ENCODE measurements around the gene PLEKHM1.

PLEKHM1 gene

DNA sequence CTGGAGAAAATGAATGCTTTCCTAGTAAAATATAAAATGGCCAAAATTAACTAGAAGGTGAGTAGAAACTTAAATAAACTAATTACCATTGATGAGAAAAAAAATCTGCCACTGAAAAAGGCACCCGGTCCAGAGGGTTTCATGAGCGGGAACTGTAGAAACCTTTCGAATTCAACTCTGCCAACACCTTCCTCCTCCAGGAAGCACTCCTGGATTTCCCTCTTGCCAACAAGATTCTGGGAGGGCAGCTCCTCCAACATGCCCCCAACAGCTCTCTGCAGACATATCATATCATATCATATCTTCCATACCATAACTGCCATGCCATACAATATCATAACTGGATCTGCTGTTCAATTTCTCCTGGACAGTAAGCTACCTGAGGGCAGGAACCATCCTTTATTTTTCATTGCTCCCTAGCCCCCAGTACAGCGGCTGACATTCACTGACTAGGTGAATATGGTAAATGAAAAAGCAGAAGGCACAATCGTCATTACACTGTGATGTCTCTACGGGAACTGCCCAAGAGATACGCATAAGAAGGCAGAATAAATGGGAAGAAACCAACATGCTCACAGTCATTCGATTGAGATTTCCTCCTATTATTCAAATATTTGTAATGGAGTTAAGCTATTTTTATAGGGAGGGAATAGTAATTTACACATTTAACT lies 67.1 kb downstream of the PLEKHM1 start:
- TF ChIP-seq, protein P1, sequence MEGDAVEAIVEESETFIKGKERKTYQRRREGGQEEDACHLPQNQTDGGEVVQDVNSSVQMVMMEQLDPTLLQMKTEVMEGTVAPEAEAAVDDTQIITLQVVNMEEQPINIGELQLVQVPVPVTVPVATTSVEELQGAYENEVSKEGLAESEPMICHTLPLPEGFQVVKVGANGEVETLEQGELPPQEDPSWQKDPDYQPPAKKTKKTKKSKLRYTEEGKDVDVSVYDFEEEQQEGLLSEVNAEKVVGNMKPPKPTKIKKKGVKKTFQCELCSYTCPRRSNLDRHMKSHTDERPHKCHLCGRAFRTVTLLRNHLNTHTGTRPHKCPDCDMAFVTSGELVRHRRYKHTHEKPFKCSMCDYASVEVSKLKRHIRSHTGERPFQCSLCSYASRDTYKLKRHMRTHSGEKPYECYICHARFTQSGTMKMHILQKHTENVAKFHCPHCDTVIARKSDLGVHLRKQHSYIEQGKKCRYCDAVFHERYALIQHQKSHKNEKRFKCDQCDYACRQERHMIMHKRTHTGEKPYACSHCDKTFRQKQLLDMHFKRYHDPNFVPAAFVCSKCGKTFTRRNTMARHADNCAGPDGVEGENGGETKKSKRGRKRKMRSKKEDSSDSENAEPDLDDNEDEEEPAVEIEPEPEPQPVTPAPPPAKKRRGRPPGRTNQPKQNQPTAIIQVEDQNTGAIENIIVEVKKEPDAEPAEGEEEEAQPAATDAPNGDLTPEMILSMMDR (IDR thresholded peaks at IDR 0.05; ENCODE audit: insufficient read depth, low read depth, low read length, missing control alignments), result no peak
- H3K4me3 ChIP-seq (ENCODE audit: low read length), result no peak overlapping the region
- no peak for DNase-seq (ENCODE audit: low read depth)

DNA sequence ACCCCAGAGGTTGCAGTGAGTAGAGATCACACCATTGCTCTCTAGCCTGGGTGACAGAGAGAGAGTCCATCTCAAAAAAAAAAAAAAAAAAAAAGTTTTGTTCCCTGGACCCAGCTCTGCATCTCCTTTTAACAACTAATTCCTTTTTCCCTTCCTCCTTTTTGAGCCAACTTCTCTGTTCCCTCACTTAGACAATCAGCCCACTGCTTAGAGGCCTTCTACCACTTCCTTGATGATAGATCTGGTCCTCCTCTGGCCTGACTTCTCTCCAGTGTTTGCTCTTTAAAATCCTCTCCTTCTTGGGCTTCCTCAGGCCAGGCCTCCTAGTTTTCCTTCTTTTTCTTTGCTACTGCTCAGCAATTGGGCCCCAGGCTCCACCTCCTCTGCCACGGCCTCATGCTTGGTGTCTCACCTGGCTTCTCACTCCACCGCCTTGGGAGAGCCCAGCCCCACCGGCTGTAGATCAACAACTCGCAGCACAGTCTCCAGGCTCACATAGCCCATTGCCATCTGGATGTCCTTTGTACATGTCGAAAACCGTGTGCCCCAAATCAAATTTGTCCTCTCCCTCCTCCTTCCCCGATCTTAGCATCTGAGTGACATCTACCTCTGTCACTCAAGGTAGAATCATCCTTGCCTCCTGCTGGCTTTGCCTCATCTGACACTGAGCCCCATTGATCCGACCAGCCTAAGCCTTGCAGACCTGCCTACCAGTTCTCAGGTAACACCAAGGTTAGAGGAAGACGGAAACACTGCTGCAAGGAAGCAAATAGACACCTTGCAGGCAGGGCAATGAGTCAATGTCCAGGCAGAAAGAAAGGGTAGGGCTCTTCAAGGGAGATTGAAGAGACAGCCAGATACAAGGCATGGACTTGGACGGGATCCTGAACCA lies 75.3 kb downstream of the PLEKHM1 start:
- H3K4me3 ChIP-seq (ENCODE audit: low read length), result no peak overlapping the region
- TF ChIP-seq, protein P1 (IDR thresholded peaks at IDR 0.05; ENCODE audit: insufficient read depth, low read depth, low read length, missing control alignments), result no peak
- DNase-seq (ENCODE audit: low read depth), result peak; percentile 51

DNA sequence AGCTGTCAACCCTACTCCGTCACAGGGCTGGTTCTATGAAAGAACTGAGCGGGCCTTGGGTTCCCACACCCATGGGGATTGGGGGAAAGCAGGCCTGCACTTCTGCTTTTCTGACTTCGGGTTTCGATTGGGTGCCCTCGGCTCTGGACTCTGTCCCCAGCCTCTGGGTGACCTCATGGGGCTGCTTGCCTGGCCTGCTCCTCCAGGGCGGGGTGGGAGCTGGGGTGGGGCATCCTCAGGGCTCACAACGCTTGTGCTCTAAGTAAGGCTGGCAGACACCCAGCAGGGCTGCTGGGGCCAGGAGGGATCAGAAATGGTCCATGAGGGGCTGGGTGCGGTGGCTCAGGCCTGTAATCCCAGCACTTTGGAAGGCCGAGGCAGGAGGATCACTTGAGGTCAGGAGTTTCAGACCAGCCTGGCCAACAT lies 77.0 kb downstream of the PLEKHM1 start:
- TF ChIP-seq, protein P1 (IDR thresholded peaks at IDR 0.05; ENCODE audit: insufficient read depth, low read depth, low read length, missing control alignments), result no peak
- DNase-seq (ENCODE audit: low read depth), result no peak
- no peak overlapping the region for H3K4me3 ChIP-seq (ENCODE audit: low read length)

DNA sequence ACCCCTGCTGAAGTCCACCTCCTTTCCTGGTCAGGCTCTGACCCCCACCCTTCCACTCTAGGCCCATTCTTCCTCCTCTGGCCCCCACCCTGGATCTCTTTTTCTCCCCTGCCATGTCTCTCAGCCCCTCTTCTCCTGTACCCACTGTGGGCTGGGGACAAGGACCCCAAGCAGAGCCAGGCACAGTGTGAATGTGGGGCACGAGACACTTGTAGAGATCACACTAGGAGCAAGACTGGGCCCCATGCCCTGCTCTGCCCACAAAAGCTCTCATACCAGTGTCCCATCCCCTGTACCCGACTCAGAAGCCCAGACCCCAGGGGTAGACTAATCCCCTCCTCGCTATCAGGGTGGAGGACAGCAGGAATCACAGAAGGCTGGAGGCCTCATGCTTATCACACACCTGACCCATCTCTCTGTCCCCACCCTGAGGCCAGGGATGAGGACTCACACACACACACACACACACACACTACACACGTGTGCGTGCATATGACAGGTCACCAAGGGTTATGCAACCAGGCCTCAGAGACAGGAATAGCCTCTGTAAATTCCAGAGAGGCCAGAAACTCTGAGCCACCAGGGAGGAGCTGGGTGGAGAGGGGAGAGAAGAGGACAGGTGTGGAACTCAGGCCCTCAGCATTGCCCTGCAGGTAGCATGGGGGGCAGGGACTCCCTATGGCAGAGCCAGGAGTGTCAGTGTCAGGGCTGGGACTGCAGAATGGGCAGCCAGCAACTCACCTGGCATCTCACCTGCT lies 79.0 kb downstream of the PLEKHM1 start:
- TF ChIP-seq, protein P1 (IDR thresholded peaks at IDR 0.05; ENCODE audit: insufficient read depth, low read depth, low read length, missing control alignments), result no peak
- DNase-seq (ENCODE audit: low read depth), result peak; percentile 40
- no peak overlapping the region for H3K4me3 ChIP-seq (ENCODE audit: low read length)

DNA sequence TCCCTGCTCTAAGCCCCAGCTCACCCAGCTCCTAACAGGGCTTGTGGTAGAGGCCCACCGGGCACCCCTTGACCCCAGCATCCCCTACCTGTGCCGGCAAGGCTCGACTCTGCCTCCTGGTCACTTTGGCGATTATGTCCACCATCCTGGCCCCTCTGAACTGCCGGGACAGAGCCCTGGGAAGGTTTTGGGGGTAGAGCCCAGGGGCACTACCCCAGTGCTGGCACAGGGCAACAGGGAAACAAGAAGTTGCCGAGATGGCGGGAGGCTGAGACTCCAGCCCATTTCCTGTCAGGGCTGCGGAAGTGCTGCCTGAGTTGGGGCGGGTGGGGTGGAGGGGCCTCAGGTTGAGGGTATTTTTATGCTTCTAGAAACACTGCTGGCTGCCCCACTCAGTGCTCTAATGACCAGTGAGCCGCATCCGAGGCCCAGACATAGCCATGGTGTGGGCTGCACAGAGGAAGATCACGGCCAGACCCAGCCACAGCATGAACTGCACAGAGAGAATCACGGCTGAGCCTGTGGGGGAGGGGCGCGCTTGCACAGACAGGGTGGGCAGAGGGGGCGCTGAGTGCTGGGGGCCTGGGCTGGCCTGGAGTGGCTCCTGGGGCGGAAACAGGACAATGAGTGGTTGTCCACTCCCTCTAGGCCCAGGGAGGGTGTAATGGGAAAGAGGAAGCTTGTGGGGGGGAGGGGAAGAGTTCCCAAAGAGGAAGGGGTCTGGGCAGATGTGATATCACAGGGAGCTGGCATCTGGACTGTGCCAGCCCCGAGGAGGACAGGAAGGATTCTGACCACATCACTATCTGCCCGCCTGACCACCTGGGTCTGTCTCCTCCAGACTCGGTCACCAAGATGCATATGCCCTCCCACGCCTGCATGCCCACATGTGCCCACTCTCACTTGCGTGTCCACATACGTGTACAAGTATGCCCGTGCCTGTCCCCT lies 80.1 kb downstream of the PLEKHM1 start:
- TF ChIP-seq, protein P1 (IDR thresholded peaks at IDR 0.05; ENCODE audit: insufficient read depth, low read depth, low read length, missing control alignments), result no peak
- no peak for DNase-seq (ENCODE audit: low read depth)
- no peak overlapping the region for H3K4me3 ChIP-seq (ENCODE audit: low read length)

DNA sequence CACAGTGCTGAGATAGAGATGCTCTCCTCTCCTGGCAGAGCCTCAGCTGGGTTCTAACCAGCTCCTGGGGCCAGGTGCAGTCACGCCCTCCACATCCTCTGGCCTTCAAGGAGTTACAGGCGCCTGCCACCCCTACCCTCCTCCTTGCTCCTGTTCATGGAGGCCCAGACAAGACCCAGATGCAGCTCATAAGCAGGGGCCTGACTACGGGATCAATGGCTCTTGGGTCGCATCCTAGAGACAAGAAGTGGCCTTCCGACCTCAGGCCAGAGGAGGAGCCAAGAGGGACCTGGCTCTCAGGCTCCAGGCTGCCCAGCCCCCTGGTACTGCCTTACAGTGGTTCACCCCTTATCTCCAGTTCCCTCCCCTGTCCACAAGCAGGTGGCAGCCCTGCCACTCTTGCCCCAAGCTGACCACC lies 80.9 kb downstream of the PLEKHM1 start:
- no peak overlapping the region for H3K4me3 ChIP-seq (ENCODE audit: low read length)
- TF ChIP-seq, protein P1 (IDR thresholded peaks at IDR 0.05; ENCODE audit: insufficient read depth, low read depth, low read length, missing control alignments), result no peak
- no peak for DNase-seq (ENCODE audit: low read depth)
